Skeletal muscle satellite cell (primary cell): ENCODE measurements around the gene PCNA.
"Not testable (repeated sequence)": the region's sequence is repeated elsewhere in the genome, so short reads cannot be mapped to it uniquely, and the experiment has no call there.

Source experiments
- H3K27me3 ChIP-seq: 2 replicates; pipeline ENCODE4 v1.7.0; 2013; ENCODE audit warnings: low read length; ENCODE audit not compliant: control insufficient read depth, insufficient read depth
- H3K36me3 ChIP-seq: 2 replicates; pipeline ENCODE4 v1.7.0; 2013; ENCODE audit warnings: mild to moderate bottlenecking, control low read depth, low read length; ENCODE audit not compliant: insufficient read depth
- H3K4me1 ChIP-seq: 2 replicates; pipeline ENCODE4 v1.7.0; 2013; ENCODE audit warnings: low read length; ENCODE audit not compliant: control insufficient read depth, insufficient read depth
- H3K4me2 ChIP-seq: 2 replicates; pipeline ENCODE4 v1.7.0; 2013; ENCODE audit warnings: mild to moderate bottlenecking, low read length
- H3K4me3 ChIP-seq: 2 replicates; pipeline ENCODE4 v1.7.0; 2013; ENCODE audit warnings: low read length
- H3K9ac ChIP-seq: 2 replicates; pipeline ENCODE4 v1.7.0; 2013; ENCODE audit warnings: mild to moderate bottlenecking, low read depth, low read length, moderate library complexity
- H3K9me3 ChIP-seq: replicated peaks from 2 replicates; pipeline ENCODE4 v1.7.0; 2013; ENCODE audit warnings: mild to moderate bottlenecking, control low read depth, low read length

PCNA gene

GRCh38 chr20:5095454-5095853 is 24.3 kb downstream of the PCNA start:
- no peaks in the 10 kb centered on the region for H3K4me1 ChIP-seq
- peaks cover 18% of the 10 kb centered on the region for H3K36me3 ChIP-seq
- H3K9ac ChIP-seq = no peak overlapping the region
- no peak overlapping the region for H3K4me3 ChIP-seq
- no peak overlapping the region for H3K4me2 ChIP-seq
- no peaks in the 10 kb centered on the region for H3K9me3 ChIP-seq
- no peaks in the 10 kb centered on the region for H3K27me3 ChIP-seq

- Histone ChIP-seq H3K4me2 (no peak overlapping the region), H3K4me3 (no peak overlapping the region), H3K36me3 (no peaks in the 10 kb centered on the region), H3K9ac (no peak overlapping the region), H3K4me1 (no peaks in the 10 kb centered on the region), H3K27me3 (no peaks in the 10 kb centered on the region), H3K9me3 (no peaks in the 10 kb centered on the region)
Measured at GRCh38 chr20:5092765-5093339, 26.9 kb downstream of the PCNA start.

- H3K36me3 ChIP-seq = no peaks in the 10 kb centered on the region
- no peak overlapping the region for H3K4me2 ChIP-seq
- no peak overlapping the region for H3K4me3 ChIP-seq
- H3K9me3 ChIP-seq = no peaks in the 10 kb centered on the region
- no peaks in the 10 kb centered on the region for H3K27me3 ChIP-seq
- no peaks in the 10 kb centered on the region for H3K4me1 ChIP-seq
- no peak overlapping the region for H3K9ac ChIP-seq
Measured at GRCh38 chr20:5091902-5092301, 27.9 kb downstream of the PCNA start.

- Histone ChIP-seq H3K9ac (no peak overlapping the region), H3K4me3 (no peak overlapping the region)
Measured at GRCh38 chr20:5090191-5090590, 29.6 kb downstream of the PCNA start.

GRCh38 chr20:5088688-5089087 is 31.1 kb downstream of the PCNA start:
- no peaks in the 10 kb centered on the region for H3K36me3 ChIP-seq
- no peaks in the 10 kb centered on the region for H3K4me1 ChIP-seq
- no peak overlapping the region for H3K4me3 ChIP-seq
- no peaks in the 10 kb centered on the region for H3K9me3 ChIP-seq
- no peak overlapping the region for H3K4me2 ChIP-seq
- no peaks in the 10 kb centered on the region for H3K27me3 ChIP-seq
- H3K9ac ChIP-seq = no peak overlapping the region

More at GRCh38 chr20:5090191-5090590, 29.6 kb downstream of the PCNA start:
- Histone ChIP-seq H3K4me2 (no peak overlapping the region), H3K27me3 (no peaks in the 10 kb centered on the region), H3K9me3 (no peaks in the 10 kb centered on the region), H3K4me1 (no peaks in the 10 kb centered on the region), H3K36me3 (no peaks in the 10 kb centered on the region)

GRCh38 chr20:5085380-5085779 is 34.4 kb downstream of the PCNA start:
- Histone ChIP-seq H3K9me3 (no peaks in the 10 kb centered on the region), H3K4me3 (no peak overlapping the region), H3K27me3 (no peaks in the 10 kb centered on the region), H3K36me3 (no peaks in the 10 kb centered on the region), H3K4me2 (no peak overlapping the region), H3K9ac (no peak overlapping the region), H3K4me1 (no peaks in the 10 kb centered on the region)

GRCh38 chr20:5080384-5080877 is 39.3 kb downstream of the PCNA start:
- Histone ChIP-seq H3K4me2 (no peak overlapping the region), H3K9ac (peak overlapping the region; percentile 44), H3K27me3 (no peaks in the 10 kb centered on the region), H3K9me3 (no peaks in the 10 kb centered on the region), H3K36me3 (no peaks in the 10 kb centered on the region), H3K4me3 (no peak overlapping the region), H3K4me1 (peaks cover 4% of the 10 kb centered on the region)

- no peaks in the 10 kb centered on the region for H3K36me3 ChIP-seq
- no peaks in the 10 kb centered on the region for H3K27me3 ChIP-seq
- no peaks in the 10 kb centered on the region for H3K9me3 ChIP-seq
- no peak overlapping the region for H3K4me2 ChIP-seq
- H3K4me1 ChIP-seq = peaks cover 11% of the 10 kb centered on the region
- no peak overlapping the region for H3K4me3 ChIP-seq
- H3K9ac ChIP-seq = no peak overlapping the region
Measured at GRCh38 chr20:5078399-5078958, 41.3 kb downstream of the PCNA start.

- H3K36me3 ChIP-seq = no peaks in the 10 kb centered on the region
- no peaks in the 10 kb centered on the region for H3K9me3 ChIP-seq
- H3K9ac ChIP-seq = no peak overlapping the region
- no peak overlapping the region for H3K4me2 ChIP-seq
- no peak overlapping the region for H3K4me3 ChIP-seq
- peaks cover 17% of the 10 kb centered on the region for H3K4me1 ChIP-seq
- H3K27me3 ChIP-seq = no peaks in the 10 kb centered on the region
Measured at GRCh38 chr20:5077761-5078387, 41.9 kb downstream of the PCNA start.

- peaks cover 18% of the 10 kb centered on the region for H3K4me1 ChIP-seq
- H3K4me2 ChIP-seq = not testable (repeated sequence)
Measured at GRCh38 chr20:5076913-5077312, 42.8 kb downstream of the PCNA start.

GRCh38 chr20:5074232-5074674 is 45.5 kb downstream of the PCNA start:
- Histone ChIP-seq H3K27me3 (no peaks in the 10 kb centered on the region), H3K9me3 (no peaks in the 10 kb centered on the region), H3K4me2 (no peak overlapping the region), H3K36me3 (no peaks in the 10 kb centered on the region), H3K4me3 (no peak overlapping the region), H3K4me1 (peaks cover 14% of the 10 kb centered on the region), H3K9ac (no peak overlapping the region)

More at GRCh38 chr20:5076913-5077312, 42.8 kb downstream of the PCNA start:
- not testable (repeated sequence) for H3K4me3 ChIP-seq, H3K36me3 ChIP-seq, H3K27me3 ChIP-seq, H3K9me3 ChIP-seq, H3K9ac ChIP-seq
